Skeletal muscle tissue (tissue), 4 donors: ENCODE measurements around the gene ABCC10. TPM values are rescaled to one million over a fixed set of nuclear protein-coding genes. Genes with fewer than 3 reads are reported as not detected.
A peak's percentile ranks its signal among the peaks of the same experiment; 100 is the strongest.

Source experiments
- H3K27ac ChIP-seq: one replicate; pipeline ENCODE4 v1.7.0; 2013; ENCODE audit warnings: mild to moderate bottlenecking, low read depth, low read length, inconsistent platforms
- H3K27me3 ChIP-seq, 3 donors: one replicate each; pipeline ENCODE4 v1.7.0; 2013; ENCODE audit warnings: low read length in 3 of 3; ENCODE audit not compliant: control insufficient read depth in 3 of 3, insufficient read depth in 3 of 3
- H3K36me3 ChIP-seq, 3 donors: one replicate each; pipeline ENCODE4 v1.7.0; 2013; ENCODE audit warnings: low read length in 3 of 3; ENCODE audit not compliant: control insufficient read depth in 3 of 3, insufficient read depth in 3 of 3
- H3K4me1 ChIP-seq, 3 donors: one replicate each; pipeline ENCODE4 v1.7.0; 2013; ENCODE audit warnings: low read length in 3 of 3, mild to moderate bottlenecking in 3 of 3; ENCODE audit not compliant: control insufficient read depth in 3 of 3, insufficient read depth in 3 of 3
- H3K4me3 ChIP-seq, 3 donors: one replicate each; pipeline ENCODE4 v1.7.0; 2013; ENCODE audit warnings: low read length in 3 of 3
- H3K9ac ChIP-seq, 3 donors: one replicate each; pipeline ENCODE4 v1.7.0; 2013; ENCODE audit warnings: low read length in 3 of 3, mild to moderate bottlenecking in 3 of 3, moderate library complexity in 2 of 3, low read depth in 1 of 3
- H3K9me3 ChIP-seq, 3 donors: one replicate each; pipeline ENCODE4 v1.7.0; 2013; ENCODE audit warnings: low read length in 3 of 3; ENCODE audit not compliant: control insufficient read depth in 3 of 3
- total RNA-seq: library from RNA; depleted of rRNA; stranded (reverse); fragments of >200 nt; gene quantifications from one replicate; pipeline ENCODE4 v1.2.3, GENCODE V29; 2014
- donor health status: Osteomylitis.

ABCC10 gene
- total RNA-seq, 1 donor from 2014 or later = 8.9 TPM

GRCh38 chr6:43490523-43490939 lies 63.2 kb downstream of the ABCC10 start:
- Histone ChIP-seq H3K36me3 (peaks cover 0 to 9% (median 0%) of the 10 kb centered on the region in 3 donors), H3K4me1 (peaks cover 34 to 51% (median 45%) of the 10 kb centered on the region in 3 donors), H3K4me3 (no peak overlapping the region), H3K27ac (no peak overlapping the region), H3K9ac (no peak overlapping the region), H3K9me3 (no peaks in the 10 kb centered on the region), H3K27me3 (no peaks in the 10 kb centered on the region)

GRCh38 chr6:43491750-43492661 lies 64.7 kb downstream of the ABCC10 start:
- Histone ChIP-seq H3K4me3 (peak overlapping the region; percentile 49 to 61 (median 49)), H3K9me3 (no peaks in the 10 kb centered on the region), H3K9ac (peak overlapping the region; percentile 54 to 64 (median 57)), H3K27ac (peak overlapping the region; percentile 90), H3K4me1 (peaks cover 49 to 59% (median 58%) of the 10 kb centered on the region in 3 donors), H3K36me3 (peaks cover 0 to 7% (median 0%) of the 10 kb centered on the region in 3 donors), H3K27me3 (no peaks in the 10 kb centered on the region)

DNA sequence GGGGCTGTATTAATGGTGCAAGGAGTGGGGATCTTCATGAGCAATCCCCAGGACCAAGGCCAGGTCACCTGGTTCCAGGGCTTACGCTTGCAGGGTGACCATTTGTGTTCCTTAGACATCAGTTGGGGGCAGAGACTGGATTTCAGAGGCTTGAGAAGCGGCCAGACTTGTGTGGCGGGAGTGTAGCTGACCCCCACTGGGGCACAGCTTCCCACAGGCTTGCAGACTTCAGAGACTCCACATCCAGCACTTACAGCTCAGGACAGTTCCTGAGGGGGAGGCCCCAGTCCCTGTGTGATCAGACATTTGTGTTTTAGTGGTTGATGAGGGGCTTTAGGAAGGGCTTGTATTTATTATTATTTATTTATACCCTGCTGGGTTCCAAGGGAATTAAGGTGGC lies 65.3 kb downstream of the ABCC10 start:
- peak overlapping the region; percentile 49 to 61 (median 49) for H3K4me3 ChIP-seq
- peaks cover 50 to 60% (median 56%) of the 10 kb centered on the region in 3 donors for H3K4me1 ChIP-seq
- peak overlapping the region in 2 of 3 donors; percentile 57 to 64 for H3K9ac ChIP-seq
- H3K27me3 ChIP-seq = no peaks in the 10 kb centered on the region
- H3K36me3 ChIP-seq = peaks cover 0 to 8% (median 5%) of the 10 kb centered on the region in 3 donors
- no peaks in the 10 kb centered on the region for H3K9me3 ChIP-seq
- H3K27ac ChIP-seq = peak overlapping the region; percentile 90

DNA sequence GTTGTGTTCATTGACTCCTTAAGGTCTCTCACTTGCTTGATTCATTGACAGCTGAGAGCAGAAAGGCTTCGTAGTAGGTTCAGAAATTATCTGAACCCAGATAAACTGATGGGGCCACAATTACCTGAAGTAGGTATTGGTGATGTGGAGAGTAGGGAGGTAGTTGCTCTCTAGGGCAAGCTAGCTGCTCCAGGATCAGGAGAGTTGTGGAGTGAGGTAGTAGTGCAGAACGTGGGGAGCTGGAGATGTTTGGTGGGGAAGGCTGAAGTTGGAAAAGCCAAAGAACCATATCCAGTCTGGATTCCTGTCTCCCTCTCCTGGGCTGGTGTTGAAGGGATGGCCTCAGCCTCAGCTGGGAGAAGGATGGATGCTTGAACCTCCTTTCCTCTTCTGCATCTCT lies 65.9 kb downstream of the ABCC10 start:
- no peak overlapping the region for H3K9ac ChIP-seq
- H3K27ac ChIP-seq = peak overlapping the region; percentile 90
- H3K27me3 ChIP-seq = no peaks in the 10 kb centered on the region
- peaks cover 50 to 58% (median 58%) of the 10 kb centered on the region in 3 donors for H3K4me1 ChIP-seq
- H3K9me3 ChIP-seq = no peaks in the 10 kb centered on the region
- no peak overlapping the region for H3K4me3 ChIP-seq
- H3K36me3 ChIP-seq = peaks cover 3 to 11% (median 9%) of the 10 kb centered on the region in 3 donors

- no peak overlapping the region for H3K9ac ChIP-seq
- peaks cover 9 to 17% (median 14%) of the 10 kb centered on the region in 3 donors for H3K36me3 ChIP-seq
- no peaks in the 10 kb centered on the region for H3K27me3 ChIP-seq
- no peak overlapping the region for H3K4me3 ChIP-seq
- no peak overlapping the region for H3K27ac ChIP-seq
- H3K9me3 ChIP-seq = no peaks in the 10 kb centered on the region
- H3K4me1 ChIP-seq = peaks cover 50 to 58% (median 52%) of the 10 kb centered on the region in 3 donors
Observed at GRCh38 chr6:43493833-43494232, 66.5 kb downstream of the ABCC10 start.

DNA sequence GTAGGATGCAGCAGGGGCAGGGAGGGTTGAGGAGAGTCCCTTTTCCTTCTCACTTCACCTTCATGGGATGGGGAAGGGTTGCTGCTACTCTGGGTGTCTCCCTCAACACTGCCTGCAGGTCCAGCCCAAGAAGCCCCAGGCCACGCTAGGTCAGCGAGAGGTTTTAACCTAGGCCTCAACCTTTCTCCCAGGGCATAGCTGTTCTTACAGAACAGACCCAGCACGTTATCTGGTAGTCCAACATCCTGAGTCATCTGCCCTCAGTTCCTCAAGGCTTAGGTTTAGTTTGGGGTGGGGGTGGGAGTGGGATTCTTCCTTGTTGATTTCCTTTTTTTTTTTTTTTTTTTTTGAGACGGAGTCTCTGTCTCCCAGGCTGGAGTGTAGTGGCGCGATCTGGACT lies 67.0 kb downstream of the ABCC10 start:
- Histone ChIP-seq H3K27ac (no peak overlapping the region), H3K9ac (no peak overlapping the region), H3K27me3 (no peaks in the 10 kb centered on the region), H3K4me1 (peaks cover 48 to 62% (median 53%) of the 10 kb centered on the region in 3 donors), H3K4me3 (no peak overlapping the region), H3K9me3 (no peaks in the 10 kb centered on the region), H3K36me3 (peaks cover 14 to 22% (median 18%) of the 10 kb centered on the region in 3 donors)

- peaks cover 18 to 26% (median 19%) of the 10 kb centered on the region in 3 donors for H3K36me3 ChIP-seq
- peak overlapping the region in 1 of 3 donors; percentile 11 for H3K9ac ChIP-seq
- H3K27me3 ChIP-seq = no peaks in the 10 kb centered on the region
- H3K4me1 ChIP-seq = peaks cover 43 to 65% (median 57%) of the 10 kb centered on the region in 3 donors
- no peak overlapping the region for H3K27ac ChIP-seq
- no peaks in the 10 kb centered on the region for H3K9me3 ChIP-seq
- no peak overlapping the region for H3K4me3 ChIP-seq
Observed at GRCh38 chr6:43494766-43495165, 67.4 kb downstream of the ABCC10 start.

DNA sequence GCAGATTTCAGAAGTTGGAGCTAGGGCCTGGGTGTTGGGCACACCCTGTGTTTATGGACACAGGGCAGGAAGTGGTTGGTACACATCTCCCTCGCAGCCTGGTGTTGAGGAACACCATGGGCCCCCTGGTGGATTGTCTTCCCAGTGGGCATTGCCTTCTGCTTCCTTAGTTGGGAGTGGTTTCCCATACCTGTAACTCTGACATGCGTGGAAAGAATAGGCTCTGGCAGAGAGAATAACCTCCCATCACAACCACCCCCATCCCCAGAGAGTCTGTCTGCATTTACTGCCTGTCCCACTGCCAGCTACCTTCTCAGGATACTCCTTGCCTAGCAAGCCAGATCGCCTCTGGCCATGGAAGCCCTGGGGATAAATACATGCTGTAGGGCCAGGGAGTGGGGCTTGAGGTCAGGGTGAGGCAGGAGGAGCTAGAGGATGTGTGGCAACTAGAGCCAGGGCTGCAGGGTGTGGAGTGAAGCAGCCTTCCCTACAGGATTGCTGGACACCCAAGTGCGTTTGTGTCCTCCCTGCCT lies 68.1 kb downstream of the ABCC10 start:
- Histone ChIP-seq H3K4me3 (no peak overlapping the region), H3K4me1 (peaks cover 39 to 72% (median 59%) of the 10 kb centered on the region in 3 donors), H3K27ac (no peak overlapping the region), H3K9me3 (no peaks in the 10 kb centered on the region), H3K27me3 (no peaks in the 10 kb centered on the region), H3K9ac (peak overlapping the region in 2 of 3 donors; percentile 3 to 11), H3K36me3 (peaks cover 24 to 33% (median 26%) of the 10 kb centered on the region in 3 donors)

DNA sequence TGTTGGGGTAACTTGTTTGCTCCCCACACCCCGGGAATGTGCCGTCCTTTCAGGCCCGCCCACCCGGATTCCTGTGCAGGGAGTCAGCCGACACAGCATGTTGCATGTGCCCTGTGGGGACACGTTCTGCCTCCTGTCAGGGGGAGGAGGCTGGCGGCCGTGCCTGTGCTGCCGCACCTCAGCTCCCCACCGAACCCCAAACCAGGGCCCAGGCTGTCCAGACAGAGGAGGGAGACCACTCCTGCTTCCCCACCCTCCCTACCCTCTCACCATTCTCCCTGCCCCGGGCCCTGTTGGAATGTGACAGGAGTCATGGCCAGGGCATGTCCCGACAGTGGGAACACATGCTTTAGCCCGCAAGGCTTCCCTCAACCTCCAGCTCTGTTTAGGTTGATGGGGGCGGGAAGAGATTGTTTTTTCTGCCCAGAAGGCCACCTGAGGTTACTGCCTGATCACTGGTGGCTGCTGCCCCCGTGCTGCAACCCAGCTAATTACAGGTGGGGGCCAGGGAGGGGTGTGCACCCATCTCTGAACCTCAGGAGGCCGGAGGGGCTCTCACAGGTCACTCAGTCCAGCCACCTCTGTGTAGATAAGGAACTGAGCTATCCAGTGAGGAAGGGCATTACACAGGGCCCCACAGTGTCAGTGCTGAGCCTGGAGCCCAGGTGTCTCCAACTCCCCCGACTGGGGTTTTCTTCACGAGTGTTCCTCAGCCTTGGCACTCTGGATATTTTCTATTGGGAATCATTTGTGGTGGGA lies 69.2 kb downstream of the ABCC10 start:
- Histone ChIP-seq H3K27ac (no peak overlapping the region), H3K4me1 (peaks cover 38 to 73% (median 59%) of the 10 kb centered on the region in 3 donors), H3K4me3 (no peak overlapping the region), H3K27me3 (no peaks in the 10 kb centered on the region), H3K36me3 (peaks cover 34 to 43% (median 36%) of the 10 kb centered on the region in 3 donors), H3K9ac (no peak overlapping the region), H3K9me3 (no peaks in the 10 kb centered on the region)
